Natural killer cell (primary cell): Measurements from ENCODE around the gene RASAL1. TPM values are rescaled to one million over a fixed set of nuclear protein-coding genes. Genes with fewer than 3 reads are reported as not detected.

ENCODE experiments used
- ATAC-seq, 3 donors: fragments of 150-1000 bp in 2 of 3; fragments of 200-7000 bp in 1 of 3; cut with Tn5 transposase; 1 replicate in 1 of 3; 2 replicates in 2 of 3; pipeline ENCODE4 v1.10.0; 2021; ENCODE audit warnings: mild to moderate bottlenecking in 2 of 3, moderate library complexity in 2 of 3
- DNase-seq, 2 donors: peaks; one replicate each; pipeline versions ENCODE4 v3.0.0 to v3.0.0-alpha.2; 2013 to 2021; ENCODE audit warnings: mixed read lengths in 1 of 2
- H3K27ac ChIP-seq: one replicate; pipeline ENCODE4 v1.5.1; 2013; ENCODE audit warnings: mild to moderate bottlenecking, low read length
- H3K27me3 ChIP-seq: one replicate; pipeline ENCODE4 v1.6.1; 2013; ENCODE audit warnings: low read length; ENCODE audit not compliant: control insufficient read depth, insufficient read depth
- H3K36me3 ChIP-seq: one replicate; pipeline ENCODE4 v1.6.1; 2013; ENCODE audit warnings: low read length; ENCODE audit not compliant: control insufficient read depth, insufficient read depth
- H3K4me1 ChIP-seq: one replicate; pipeline ENCODE4 v1.6.1; 2013; ENCODE audit warnings: low read length; ENCODE audit not compliant: control insufficient read depth, insufficient read depth
- H3K4me3 ChIP-seq: one replicate; pipeline ENCODE4 v1.5.1; 2013; ENCODE audit warnings: low read length
- H3K9me3 ChIP-seq: one replicate; pipeline ENCODE4 v1.6.1; 2013; ENCODE audit warnings: low read length; ENCODE audit not compliant: control insufficient read depth, insufficient read depth
- H3K27ac Mint-ChIP-seq, 2 donors: one replicate each; pipeline ENCODE4 v1.8.0; 2022; ENCODE audit warnings: mild to moderate bottlenecking in 2 of 2, mixed read lengths in 2 of 2, moderate library complexity in 1 of 2
- H3K27me3 Mint-ChIP-seq, 2 donors: one replicate each; pipeline ENCODE4 v1.8.0; 2022; ENCODE audit warnings: low read depth in 2 of 2, mixed read lengths in 2 of 2
- H3K36me3 Mint-ChIP-seq: one replicate; pipeline ENCODE4 v1.8.0; 2022; ENCODE audit warnings: mixed read lengths
- H3K4me1 Mint-ChIP-seq, 2 donors: one replicate each; pipeline ENCODE4 v1.8.0; 2022; ENCODE audit warnings: mixed read lengths in 2 of 2
- H3K4me3 Mint-ChIP-seq: one replicate; pipeline ENCODE4 v1.8.0; 2022; ENCODE audit warnings: mild to moderate bottlenecking, moderate library complexity, mixed read lengths
- H3K9me3 Mint-ChIP-seq, 2 donors: one replicate each; pipeline ENCODE4 v1.8.0; 2022; ENCODE audit warnings: mixed read lengths in 2 of 2
- CTCF ChIP-seq: fragments of 200-600 bp; IDR thresholded peaks from one replicate; pipeline ENCODE4 v1.8.0; 2022; ENCODE audit warnings: antibody characterized with exemption
- WGBS: methylation state at CpG from one replicate; pipeline ENCODE4 v1.1.7; 2013; ENCODE audit warnings: missing lambda C conversion rate; ENCODE audit not compliant: insufficient coverage; 5-methylcytosine and 5-hydroxymethylcytosine counted together
- intact Hi-C: fragments of 100-400 bp; cut with micrococcal nuclease; formaldehyde crosslinking; loops from one replicate; pipeline ENCODE4 v1.14.2; 2022
- total RNA-seq, 4 donors: library from RNA; stranded (reverse); fragments of 120-200 nt in 1 of 4; gene quantifications; one replicate each; pipeline versions ENCODE4 v1.2.3 to v1.2.4, GENCODE V29; 2013 to 2022

The RASAL1 gene
- total RNA-seq, 3 donors from 2014 or later (not counting 1 experiment from before 2014, with no cell fraction given), result not detected

- Histone ChIP-seq H3K36me3 (peaks cover 2% of the 10 kb centered on the region), H3K4me3 (no peak overlapping the region), H3K4me1 (peaks cover 69% of the 10 kb centered on the region), H3K27me3 (no peaks in the 10 kb centered on the region), H3K9me3 (no peaks in the 10 kb centered on the region), H3K27ac (no peak overlapping the region)
- no peak for ATAC-seq
- Mint-ChIP-seq H3K4me3 (no peak overlapping the region), H3K9me3 (no peaks in the 10 kb centered on the region), H3K27me3 (peaks cover 16 to 24% of the 10 kb centered on the region in 2 donors), H3K36me3 (no peaks in the 10 kb centered on the region), H3K27ac (no peak overlapping the region), H3K4me1 (peaks cover 5 to 24% of the 10 kb centered on the region in 2 donors)
- no peak for TF ChIP-seq CTCF
- WGBS, result 36% methylated on average over 48 of the region's 48 CpGs
- intact Hi-C loops, result no loop called here
- DNase-seq, result no peak
Observed at GRCh38 chr12:113077859-113078255, 57.7 kb downstream of the RASAL1 start.

GRCh38 chr12:113077057-113077858 lies 58.3 kb downstream of the RASAL1 start:
- H3K4me1 Mint-ChIP-seq, result peaks cover 0 to 18% of the 10 kb centered on the region in 2 donors

GRCh38 chr12:113075137-113075683 lies 60.4 kb downstream of the RASAL1 start:
- no peaks in the 10 kb centered on the region for H3K9me3 Mint-ChIP-seq
- no peak for TF ChIP-seq CTCF
- intact Hi-C loops, result no loop called here
- H3K27ac Mint-ChIP-seq, result no peak overlapping the region
- Histone ChIP-seq H3K27me3 (no peaks in the 10 kb centered on the region), H3K4me3 (no peak overlapping the region), H3K36me3 (peaks cover 4% of the 10 kb centered on the region), H3K9me3 (no peaks in the 10 kb centered on the region), H3K4me1 (peaks cover 55% of the 10 kb centered on the region), H3K27ac (peak overlapping the region; percentile 45)
- H3K27me3 Mint-ChIP-seq, result peaks cover 16 to 24% of the 10 kb centered on the region in 2 donors
- DNase-seq, result peak in 1 of 2 donors; percentile 45
- peak in 2 of 3 donors; percentile 23 to 32 for ATAC-seq
- H3K36me3 Mint-ChIP-seq, result no peaks in the 10 kb centered on the region
- no peak overlapping the region for H3K4me3 Mint-ChIP-seq
- WGBS, result 40% methylated on average over 6 of the region's 6 CpGs
- peaks cover 0 to 13% of the 10 kb centered on the region in 2 donors for H3K4me1 Mint-ChIP-seq

More at GRCh38 chr12:113077057-113077858, 58.3 kb downstream of the RASAL1 start:
- peaks cover 63% of the 10 kb centered on the region for H3K4me1 ChIP-seq
- no peaks in the 10 kb centered on the region for H3K27me3 ChIP-seq
- intact Hi-C loops, result no loop called here
- H3K9me3 Mint-ChIP-seq, result no peaks in the 10 kb centered on the region
- no peaks in the 10 kb centered on the region for H3K9me3 ChIP-seq
- no peak overlapping the region for H3K4me3 ChIP-seq
- H3K36me3 Mint-ChIP-seq, result no peaks in the 10 kb centered on the region
- TF ChIP-seq CTCF, result no peak
- peaks cover 16 to 24% of the 10 kb centered on the region in 2 donors for H3K27me3 Mint-ChIP-seq
- ATAC-seq, result no peak
- no peak overlapping the region for H3K27ac Mint-ChIP-seq
- no peak overlapping the region for H3K4me3 Mint-ChIP-seq
- H3K36me3 ChIP-seq, result peaks cover 2% of the 10 kb centered on the region
- DNase-seq, result no peak
- H3K27ac ChIP-seq, result no peak overlapping the region
- 48% methylated on average over 70 of the region's 70 CpGs for WGBS
